ENCODE data around the gene NEK7.

DNA sequence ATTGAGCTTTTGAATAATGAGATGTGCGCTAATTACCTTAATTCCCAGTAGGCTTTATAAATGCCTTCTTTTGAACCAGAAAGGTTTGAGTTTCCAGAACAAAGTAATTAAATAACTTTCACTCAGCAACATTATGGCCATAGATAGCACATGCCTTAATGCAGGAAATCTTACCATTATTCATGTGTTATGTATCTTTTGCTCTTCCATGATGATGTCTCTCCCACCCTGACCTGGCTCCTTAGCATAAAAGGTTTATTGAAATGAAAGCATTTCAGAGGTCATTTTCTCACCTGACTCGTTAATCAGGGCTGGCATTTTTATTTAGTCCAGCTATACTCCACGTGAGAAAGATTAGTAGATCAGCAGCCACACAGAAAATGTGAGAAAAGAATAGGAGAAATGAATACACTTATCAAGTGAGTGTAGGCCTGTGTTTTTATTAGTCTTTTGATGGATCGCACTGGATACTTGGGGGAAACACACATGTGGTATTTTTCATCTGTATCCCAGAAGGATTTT, 203.5 kb downstream of the NEK7 start:
- TF ChIP-seq, protein P1, sequence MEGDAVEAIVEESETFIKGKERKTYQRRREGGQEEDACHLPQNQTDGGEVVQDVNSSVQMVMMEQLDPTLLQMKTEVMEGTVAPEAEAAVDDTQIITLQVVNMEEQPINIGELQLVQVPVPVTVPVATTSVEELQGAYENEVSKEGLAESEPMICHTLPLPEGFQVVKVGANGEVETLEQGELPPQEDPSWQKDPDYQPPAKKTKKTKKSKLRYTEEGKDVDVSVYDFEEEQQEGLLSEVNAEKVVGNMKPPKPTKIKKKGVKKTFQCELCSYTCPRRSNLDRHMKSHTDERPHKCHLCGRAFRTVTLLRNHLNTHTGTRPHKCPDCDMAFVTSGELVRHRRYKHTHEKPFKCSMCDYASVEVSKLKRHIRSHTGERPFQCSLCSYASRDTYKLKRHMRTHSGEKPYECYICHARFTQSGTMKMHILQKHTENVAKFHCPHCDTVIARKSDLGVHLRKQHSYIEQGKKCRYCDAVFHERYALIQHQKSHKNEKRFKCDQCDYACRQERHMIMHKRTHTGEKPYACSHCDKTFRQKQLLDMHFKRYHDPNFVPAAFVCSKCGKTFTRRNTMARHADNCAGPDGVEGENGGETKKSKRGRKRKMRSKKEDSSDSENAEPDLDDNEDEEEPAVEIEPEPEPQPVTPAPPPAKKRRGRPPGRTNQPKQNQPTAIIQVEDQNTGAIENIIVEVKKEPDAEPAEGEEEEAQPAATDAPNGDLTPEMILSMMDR (IDR thresholded peaks at IDR 0.05; ENCODE audit: insufficient read depth, low read length, poor library complexity, severe bottlenecking), result no peak
- no peak for TF ChIP-seq EZH2phosphoT487 (conservative IDR thresholded peaks at IDR 0.05; ENCODE audit: low read length)
